ENCODE data around the gene UNC79. TPM values are rescaled to one million over a fixed set of nuclear protein-coding genes. Genes with fewer than 3 reads are reported as not detected.

Gene UNC79
- total RNA-seq, 1 donor from 2014 or later = 0.25 TPM

GRCh38 chr14:93454224-93454623 lies 23.5 kb downstream of the UNC79 start:
- Histone ChIP-seq H3K4me3 (no peak overlapping the region), H3K4me1 (no peaks in the 10 kb centered on the region)
- intact Hi-C loops (cut with micrococcal nuclease) = no loop called here

GRCh38 chr14:93456356-93456755 lies 25.6 kb downstream of the UNC79 start:
- Histone ChIP-seq H3K9me3 (replicated peaks) (no peaks in the 10 kb centered on the region), H3K4me3 (no peak overlapping the region), H3K27ac (replicated peaks) (no peak overlapping the region), H3K36me3 (no peaks in the 10 kb centered on the region), H3K4me1 (no peaks in the 10 kb centered on the region), H3K27me3 (ENCODE audit: low read depth) (no peaks in the 10 kb centered on the region)
- intact Hi-C loops (cut with micrococcal nuclease) = no loop called here
- no peak for DNase-seq
- TF ChIP-seq CTCF (IDR thresholded peaks at IDR 0.05; ENCODE audit: borderline replicate concordance) = no peak

More at GRCh38 chr14:93454224-93454623, 23.5 kb downstream of the UNC79 start:
- no peaks in the 10 kb centered on the region for H3K27me3 ChIP-seq (ENCODE audit: low read depth)
- no peaks in the 10 kb centered on the region for H3K36me3 ChIP-seq
- no peaks in the 10 kb centered on the region for H3K9me3 ChIP-seq (replicated peaks)
- no peak overlapping the region for H3K27ac ChIP-seq (replicated peaks)
- TF ChIP-seq CTCF (IDR thresholded peaks at IDR 0.05; ENCODE audit: borderline replicate concordance) = no peak
- DNase-seq = no peak

- H3K27ac ChIP-seq (replicated peaks) = no peak overlapping the region
- H3K9me3 ChIP-seq (replicated peaks) = no peaks in the 10 kb centered on the region
- TF ChIP-seq CTCF (IDR thresholded peaks at IDR 0.05; ENCODE audit: borderline replicate concordance) = no peak
- DNase-seq = no peak
- no peaks in the 10 kb centered on the region for H3K36me3 ChIP-seq
- H3K4me3 ChIP-seq = no peak overlapping the region
- no peaks in the 10 kb centered on the region for H3K27me3 ChIP-seq (ENCODE audit: low read depth)
- intact Hi-C loops (cut with micrococcal nuclease) = no loop called here
- H3K4me1 ChIP-seq = no peaks in the 10 kb centered on the region
Measured at GRCh38 chr14:93458234-93458633, 27.5 kb downstream of the UNC79 start.

DNA sequence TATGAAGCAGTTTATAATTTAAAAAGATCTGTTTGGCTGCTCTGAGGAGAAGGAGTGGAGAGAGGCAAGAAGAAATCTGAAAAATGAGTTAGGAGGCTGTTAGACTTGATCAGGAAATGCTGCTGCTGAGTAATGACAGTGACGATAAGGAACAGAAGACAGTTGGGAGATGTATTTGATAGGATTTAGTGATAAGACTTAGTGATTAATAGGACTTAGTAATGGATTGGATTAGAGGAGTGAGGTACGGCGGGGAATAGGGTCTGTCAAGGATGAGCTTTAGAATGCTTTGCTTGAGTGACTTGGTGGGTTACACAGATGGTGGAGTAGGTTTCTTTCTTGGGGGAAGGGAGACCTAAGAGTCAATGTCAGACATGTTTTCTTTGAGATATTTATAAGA lies 31.7 kb downstream of the UNC79 start:
- H3K9me3 ChIP-seq (replicated peaks) = no peaks in the 10 kb centered on the region
- no peak overlapping the region for H3K27ac ChIP-seq (replicated peaks)
- DNase-seq = no peak
- H3K4me1 ChIP-seq = no peaks in the 10 kb centered on the region
- TF ChIP-seq CTCF (IDR thresholded peaks at IDR 0.05; ENCODE audit: borderline replicate concordance) = no peak
- no peak overlapping the region for H3K4me3 ChIP-seq
- intact Hi-C loops (cut with micrococcal nuclease) = no loop called here
- H3K27me3 ChIP-seq (ENCODE audit: low read depth) = no peaks in the 10 kb centered on the region
- no peaks in the 10 kb centered on the region for H3K36me3 ChIP-seq

- Histone ChIP-seq H3K9me3 (replicated peaks) (no peaks in the 10 kb centered on the region), H3K27ac (replicated peaks) (no peak overlapping the region), H3K4me1 (no peaks in the 10 kb centered on the region), H3K27me3 (ENCODE audit: low read depth) (no peaks in the 10 kb centered on the region), H3K36me3 (no peaks in the 10 kb centered on the region), H3K4me3 (no peak overlapping the region)
- intact Hi-C loops (cut with micrococcal nuclease) = loop anchor here (2.0 kb wide), 1 partner anchor 63 kb away; no protein-coding TSS in a partner anchor
- TF ChIP-seq CTCF (IDR thresholded peaks at IDR 0.05; ENCODE audit: borderline replicate concordance) = no peak
- no peak for DNase-seq
Measured at GRCh38 chr14:93464271-93464670, 33.5 kb downstream of the UNC79 start.

- Histone ChIP-seq H3K27ac (replicated peaks) (no peak overlapping the region), H3K27me3 (ENCODE audit: low read depth) (peaks cover 3% of the 10 kb centered on the region), H3K4me3 (no peak overlapping the region), H3K4me1 (no peaks in the 10 kb centered on the region), H3K9me3 (replicated peaks) (no peaks in the 10 kb centered on the region), H3K36me3 (no peaks in the 10 kb centered on the region)
- no peak for DNase-seq
- intact Hi-C loops (cut with micrococcal nuclease) = no loop called here
- no peak for TF ChIP-seq CTCF (IDR thresholded peaks at IDR 0.05; ENCODE audit: borderline replicate concordance)
Measured at GRCh38 chr14:93475471-93475870, 44.7 kb downstream of the UNC79 start.

Measured in left ventricle myocardium inferior (tissue), 1 donor.